Measurements from ENCODE around the gene PICALM.
"Not testable (repeated sequence)": the region's sequence is repeated elsewhere in the genome, so short reads cannot be mapped to it uniquely, and the experiment has no call there.

The PICALM gene

GRCh38 chr11:85930879-85931366, 138.0 kb downstream of the PICALM start:
- TF ChIP-seq CTCF (IDR thresholded peaks at IDR 0.05; ENCODE audit: borderline replicate concordance, extremely low read depth, low read length, poor library complexity, severe bottlenecking) (no peak), EZH2 (IDR thresholded peaks at IDR 0.05; ENCODE audit: borderline replicate concordance, low read depth, low read length, severe bottlenecking) (no peak)
- Histone ChIP-seq H3K4me3 (ENCODE audit: low read depth in 1 of 2, low read length in 2 of 2) (no peak overlapping the region), H3K9me3 (ENCODE audit: insufficient read depth, low read length, severe bottlenecking) (peaks cover 3% of the 10 kb centered on the region), H4K20me1 (ENCODE audit: insufficient read depth, low read length) (no peaks in the 10 kb centered on the region), H3K27me3 (ENCODE audit: insufficient read depth, low read length, poor library complexity) (no peaks in the 10 kb centered on the region), H2AFZ (ENCODE audit: low read depth, low read length) (no peak overlapping the region), H3K27ac (ENCODE audit: low read length) (no peak overlapping the region), H3K79me2 (ENCODE audit: insufficient read depth, low read length) (no peaks in the 10 kb centered on the region), H3K9ac (ENCODE audit: low read depth, low read length) (no peak overlapping the region), H3K4me2 (ENCODE audit: insufficient read depth, low read length) (no peak overlapping the region), H3K36me3 (ENCODE audit: insufficient read depth, low read length) (no peaks in the 10 kb centered on the region), H3K4me1 (ENCODE audit: insufficient read depth, low read length) (no peaks in the 10 kb centered on the region)
- ATAC-seq (ENCODE audit: insufficient read depth, low read depth) (no peak), DNase-seq (no peak)

GRCh38 chr11:85926653-85927214, 142.2 kb downstream of the PICALM start:
- not testable (repeated sequence) for DNase-seq; ATAC-seq (ENCODE audit: insufficient read depth, low read depth); H3K4me2 ChIP-seq (ENCODE audit: insufficient read depth, low read length); H3K4me1 ChIP-seq (ENCODE audit: insufficient read depth, low read length); H3K36me3 ChIP-seq (ENCODE audit: insufficient read depth, low read length); H3K79me2 ChIP-seq (ENCODE audit: insufficient read depth, low read length); H2AFZ ChIP-seq (ENCODE audit: low read depth, low read length); H3K9me3 ChIP-seq (ENCODE audit: insufficient read depth, low read length, severe bottlenecking); H3K27me3 ChIP-seq (ENCODE audit: insufficient read depth, low read length, poor library complexity); H4K20me1 ChIP-seq (ENCODE audit: insufficient read depth, low read length); H3K4me3 ChIP-seq (ENCODE audit: low read depth in 1 of 2, low read length in 2 of 2); H3K27ac ChIP-seq (ENCODE audit: low read length); H3K9ac ChIP-seq (ENCODE audit: low read depth, low read length)

GRCh38 chr11:85923455-85923854, 145.4 kb downstream of the PICALM start:
- Histone ChIP-seq H3K4me1 (ENCODE audit: insufficient read depth, low read length) (no peaks in the 10 kb centered on the region), H3K9ac (ENCODE audit: low read depth, low read length) (no peak overlapping the region), H3K36me3 (ENCODE audit: insufficient read depth, low read length) (no peaks in the 10 kb centered on the region), H3K4me3 (ENCODE audit: low read depth in 1 of 2, low read length in 2 of 2) (no peak overlapping the region), H4K20me1 (ENCODE audit: insufficient read depth, low read length) (no peaks in the 10 kb centered on the region), H3K79me2 (ENCODE audit: insufficient read depth, low read length) (no peaks in the 10 kb centered on the region), H3K27ac (ENCODE audit: low read length) (no peak overlapping the region), H3K4me2 (ENCODE audit: insufficient read depth, low read length) (no peak overlapping the region), H3K27me3 (ENCODE audit: insufficient read depth, low read length, poor library complexity) (no peaks in the 10 kb centered on the region), H3K9me3 (ENCODE audit: insufficient read depth, low read length, severe bottlenecking) (no peaks in the 10 kb centered on the region), H2AFZ (ENCODE audit: low read depth, low read length) (no peak overlapping the region)
- TF ChIP-seq CTCF (IDR thresholded peaks at IDR 0.05; ENCODE audit: borderline replicate concordance, extremely low read depth, low read length, poor library complexity, severe bottlenecking) (no peak), EZH2 (IDR thresholded peaks at IDR 0.05; ENCODE audit: borderline replicate concordance, low read depth, low read length, severe bottlenecking) (no peak)
- DNase-seq (no peak), ATAC-seq (ENCODE audit: insufficient read depth, low read depth) (no peak)

- H3K27ac ChIP-seq (ENCODE audit: low read length): no peak overlapping the region
- ATAC-seq (ENCODE audit: insufficient read depth, low read depth) (no peak), DNase-seq (no peak)
- H3K4me3 ChIP-seq (ENCODE audit: low read depth in 1 of 2, low read length in 2 of 2): no peak overlapping the region
- H3K4me1 ChIP-seq (ENCODE audit: insufficient read depth, low read length): no peaks in the 10 kb centered on the region
- no peak overlapping the region for H2AFZ ChIP-seq (ENCODE audit: low read depth, low read length)
- no peak for TF ChIP-seq CTCF (IDR thresholded peaks at IDR 0.05; ENCODE audit: borderline replicate concordance, extremely low read depth, low read length, poor library complexity, severe bottlenecking)
- no peak for TF ChIP-seq EZH2 (IDR thresholded peaks at IDR 0.05; ENCODE audit: borderline replicate concordance, low read depth, low read length, severe bottlenecking)
- H3K9ac ChIP-seq (ENCODE audit: low read depth, low read length): no peak overlapping the region
- H4K20me1 ChIP-seq (ENCODE audit: insufficient read depth, low read length): no peaks in the 10 kb centered on the region
- H3K9me3 ChIP-seq (ENCODE audit: insufficient read depth, low read length, severe bottlenecking): no peaks in the 10 kb centered on the region
- H3K4me2 ChIP-seq (ENCODE audit: insufficient read depth, low read length): no peak overlapping the region
- H3K79me2 ChIP-seq (ENCODE audit: insufficient read depth, low read length): no peaks in the 10 kb centered on the region
- no peaks in the 10 kb centered on the region for H3K27me3 ChIP-seq (ENCODE audit: insufficient read depth, low read length, poor library complexity)
- no peaks in the 10 kb centered on the region for H3K36me3 ChIP-seq (ENCODE audit: insufficient read depth, low read length)
Observed at GRCh38 chr11:85922367-85922766, 146.5 kb downstream of the PICALM start.
